ENCODE measurements around the gene STAT5B. TPM values are rescaled to one million over a fixed set of nuclear protein-coding genes. Genes with fewer than 3 reads are reported as not detected.

STAT5B gene
- total and polyA plus RNA-seq, 2 of the 13 experiments (the other 11 are each of a cell fraction or from before 2014, with no cell fraction given), result 21.0 to 42.8 TPM

GRCh38 chr17:42276609-42277341 lies 584 bp upstream of the STAT5B start (continued):
- TF ChIP-seq RBAK (CRISPR knock-in tag; IDR thresholded peaks at IDR 0.05) (no peak), KLF13 (CRISPR knock-in tag; IDR thresholded peaks at IDR 0.05) (peak; percentile 82; the same call in 1 of the 2 replicates), MEIS2 (CRISPR knock-in tag; IDR thresholded peaks at IDR 0.05) (peak; percentile 84; the same call in 1 of the 2 replicates), ZBTB44 (CRISPR knock-in tag; IDR thresholded peaks at IDR 0.05) (0 out of 2 replicates have a peak, but pooled peaks have one; percentile 47), IRF2 (CRISPR knock-in tag; IDR thresholded peaks at IDR 0.05) (no peak; the same call in none of the 2 replicates), ZNF572 (CRISPR knock-in tag; IDR thresholded peaks at IDR 0.05) (peak; percentile 60; the same call in 1 of the 2 replicates), MXD3 (CRISPR knock-in tag; IDR thresholded peaks at IDR 0.05) (peak; percentile 70; the same call in 1 of the 2 replicates), ZBTB2 (CRISPR knock-in tag; IDR thresholded peaks at IDR 0.05; ENCODE audit: low read depth) (no peak), SRY (CRISPR knock-in tag; IDR thresholded peaks at IDR 0.05) (no peak; the same call in 1 of the 2 replicates), ZNF318 (CRISPR knock-in tag; IDR thresholded peaks at IDR 0.05) (no peak), RAD51 (IDR thresholded peaks at IDR 0.05; ENCODE audit: borderline replicate concordance) (no peak), KAT8 (CRISPR knock-in tag; IDR thresholded peaks at IDR 0.05) (peak; percentile 83), ZNF414 (CRISPR knock-in tag; IDR thresholded peaks at IDR 0.05) (0 out of 2 replicates have a peak, but pooled peaks have one; percentile 91), ELF3 (CRISPR knock-in tag; IDR thresholded peaks at IDR 0.05) (peak; percentile 49), CENPX (CRISPR knock-in tag; IDR thresholded peaks at IDR 0.05) (no peak), MIXL1 (CRISPR knock-in tag; IDR thresholded peaks at IDR 0.05) (peak; percentile 73)
